ENCODE results near the gene SLC50A1. TPM values are rescaled to one million over a fixed set of nuclear protein-coding genes. Genes with fewer than 3 reads are reported as not detected.

Gene SLC50A1
- total RNA-seq, 3 donors from 2014 or later (not counting 1 experiment from before 2014, with no cell fraction given): 31.7 to 33.5 (median 32.7) TPM

GRCh38 chr1:155177918-155178281, 42.2 kb downstream of the SLC50A1 start:
- ATAC-seq (no peak), DNase-seq (no peak)
- H3K4me3 ChIP-seq (ENCODE audit: low read length): no peak overlapping the region
- Mint-ChIP-seq H3K27me3 (ENCODE audit: low read depth in 2 of 2) (peaks cover 0 to 5% of the 10 kb centered on the region in 2 donors), H3K27ac (no peak overlapping the region), H3K9me3 (no peaks in the 10 kb centered on the region), H3K4me3 (no peak overlapping the region), H3K4me1 (peaks cover 18 to 30% of the 10 kb centered on the region in 2 donors), H3K36me3 (no peaks in the 10 kb centered on the region)
- no peak for TF ChIP-seq CTCF (IDR thresholded peaks at IDR 0.05)
- 98% methylated on average over 9 of the region's 9 CpGs for WGBS (ENCODE audit: insufficient coverage)
- H3K36me3 ChIP-seq (ENCODE audit: control insufficient read depth, insufficient read depth, low read length): peaks cover 2% of the 10 kb centered on the region
- no peak overlapping the region for H3K27ac ChIP-seq (ENCODE audit: low read length)
- peaks cover 24% of the 10 kb centered on the region for H3K4me1 ChIP-seq (ENCODE audit: control insufficient read depth, insufficient read depth, low read length)
- H3K9me3 ChIP-seq (ENCODE audit: control insufficient read depth, insufficient read depth, low read length): no peaks in the 10 kb centered on the region
- intact Hi-C loops (cut with micrococcal nuclease): loop anchor here (5.0 kb wide), 2 partner anchors 49 to 414 kb away; no protein-coding TSS in a partner anchor
- no peaks in the 10 kb centered on the region for H3K27me3 ChIP-seq (ENCODE audit: control insufficient read depth, insufficient read depth, low read length)

GRCh38 chr1:155178441-155179111, 42.9 kb downstream of the SLC50A1 start:
- Mint-ChIP-seq H3K4me3 (no peak overlapping the region), H3K4me1 (peaks cover 12 to 23% of the 10 kb centered on the region in 2 donors), H3K27me3 (ENCODE audit: low read depth in 2 of 2) (peaks cover 0 to 5% of the 10 kb centered on the region in 2 donors), H3K36me3 (no peaks in the 10 kb centered on the region), H3K9me3 (no peaks in the 10 kb centered on the region), H3K27ac (peak overlapping the region in 1 of 2 donors; percentile 25)
- 91% methylated on average over 29 of the region's 30 CpGs for WGBS (ENCODE audit: insufficient coverage)
- no peak for DNase-seq
- H3K36me3 ChIP-seq (ENCODE audit: control insufficient read depth, insufficient read depth, low read length): peaks cover 2% of the 10 kb centered on the region
- H3K27me3 ChIP-seq (ENCODE audit: control insufficient read depth, insufficient read depth, low read length): no peaks in the 10 kb centered on the region
- intact Hi-C loops (cut with micrococcal nuclease): loop anchor here (5.0 kb wide), 2 partner anchors 49 to 414 kb away; no protein-coding TSS in a partner anchor
- no peaks in the 10 kb centered on the region for H3K9me3 ChIP-seq (ENCODE audit: control insufficient read depth, insufficient read depth, low read length)
- H3K27ac ChIP-seq (ENCODE audit: low read length): no peak overlapping the region
- peaks cover 20% of the 10 kb centered on the region for H3K4me1 ChIP-seq (ENCODE audit: control insufficient read depth, insufficient read depth, low read length)
- ATAC-seq: no peak
- H3K4me3 ChIP-seq (ENCODE audit: low read length): no peak overlapping the region
- no peak for TF ChIP-seq CTCF (IDR thresholded peaks at IDR 0.05)

- Mint-ChIP-seq H3K4me3 (no peak overlapping the region), H3K27me3 (ENCODE audit: low read depth in 2 of 2) (no peaks in the 10 kb centered on the region), H3K4me1 (peaks cover 10 to 16% of the 10 kb centered on the region in 2 donors), H3K27ac (peak overlapping the region in 1 of 2 donors; percentile 25), H3K36me3 (no peaks in the 10 kb centered on the region), H3K9me3 (no peaks in the 10 kb centered on the region)
- peaks cover 2% of the 10 kb centered on the region for H3K36me3 ChIP-seq (ENCODE audit: control insufficient read depth, insufficient read depth, low read length)
- DNase-seq (no peak), ATAC-seq (no peak)
- H3K27ac ChIP-seq (ENCODE audit: low read length): no peak overlapping the region
- no peaks in the 10 kb centered on the region for H3K27me3 ChIP-seq (ENCODE audit: control insufficient read depth, insufficient read depth, low read length)
- no peaks in the 10 kb centered on the region for H3K9me3 ChIP-seq (ENCODE audit: control insufficient read depth, insufficient read depth, low read length)
- H3K4me1 ChIP-seq (ENCODE audit: control insufficient read depth, insufficient read depth, low read length): peaks cover 15% of the 10 kb centered on the region
- TF ChIP-seq CTCF (IDR thresholded peaks at IDR 0.05): no peak
- intact Hi-C loops (cut with micrococcal nuclease): loop anchor here (5.0 kb wide), 2 partner anchors 48 to 413 kb away; no protein-coding TSS in a partner anchor
- no peak overlapping the region for H3K4me3 ChIP-seq (ENCODE audit: low read length)
- WGBS (ENCODE audit: insufficient coverage): 96% methylated on average over 31 of the region's 31 CpGs
Observed at GRCh38 chr1:155179112-155180031, 43.7 kb downstream of the SLC50A1 start.
